H1 (cell line): Measurements from ENCODE around the gene KCNQ1.

ENCODE experiments used
- POLR2A ChIP-seq, 2 experiments: IDR thresholded peaks; 1 replicate in 1 of 2; 2 replicates in 1 of 2; pipeline ENCODE4 v1.6.1; 2011; ENCODE audit warnings: low read depth in 2 of 2, low read length in 2 of 2, mild to moderate bottlenecking in 2 of 2; ENCODE audit errors: control extremely low read depth in 1 of 2
- TF ChIP-seq, protein P1 (sequence below), 3 experiments: IDR thresholded peaks; 1 replicate in 2 of 3; 2 replicates in 1 of 3; pipeline versions ENCODE4 v1.5.1 to v1.6.1; 2011; ENCODE audit warnings: low read length in 3 of 3, mild to moderate bottlenecking in 3 of 3, inconsistent platforms in 2 of 3, low read depth in 1 of 3, moderate library complexity in 1 of 3; ENCODE audit not compliant: insufficient read depth in 1 of 3; ENCODE audit errors: control extremely low read depth in 1 of 3

DNA sequence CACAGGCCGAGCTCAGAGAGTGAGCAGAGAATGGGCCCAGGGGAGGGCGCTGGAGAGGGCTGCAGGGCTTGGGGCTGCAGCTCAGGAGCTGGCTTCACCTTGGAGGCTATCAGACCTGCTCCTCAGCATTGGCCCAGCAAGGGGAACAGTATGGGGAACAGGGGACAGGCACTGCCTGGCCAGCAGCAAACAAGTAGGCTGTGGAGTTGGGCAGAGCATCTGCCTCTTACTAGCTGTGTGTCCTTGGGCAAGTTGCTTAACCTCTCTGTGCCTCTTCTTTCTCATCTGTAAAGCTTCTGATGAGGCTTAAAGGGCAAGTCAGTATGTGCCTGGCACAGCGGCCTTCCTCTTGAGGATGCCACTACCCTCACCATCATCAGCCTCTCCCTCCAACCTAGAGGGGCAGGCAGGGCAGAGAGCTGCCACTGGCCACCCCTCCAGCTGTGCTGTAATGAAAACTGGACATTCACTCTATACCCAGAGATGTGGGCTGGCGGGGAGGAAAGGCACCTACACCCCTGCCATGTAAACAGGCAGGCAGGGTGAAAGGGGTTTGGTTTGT lies 448.2 kb downstream of the KCNQ1 start:
- TF ChIP-seq, protein P1, sequence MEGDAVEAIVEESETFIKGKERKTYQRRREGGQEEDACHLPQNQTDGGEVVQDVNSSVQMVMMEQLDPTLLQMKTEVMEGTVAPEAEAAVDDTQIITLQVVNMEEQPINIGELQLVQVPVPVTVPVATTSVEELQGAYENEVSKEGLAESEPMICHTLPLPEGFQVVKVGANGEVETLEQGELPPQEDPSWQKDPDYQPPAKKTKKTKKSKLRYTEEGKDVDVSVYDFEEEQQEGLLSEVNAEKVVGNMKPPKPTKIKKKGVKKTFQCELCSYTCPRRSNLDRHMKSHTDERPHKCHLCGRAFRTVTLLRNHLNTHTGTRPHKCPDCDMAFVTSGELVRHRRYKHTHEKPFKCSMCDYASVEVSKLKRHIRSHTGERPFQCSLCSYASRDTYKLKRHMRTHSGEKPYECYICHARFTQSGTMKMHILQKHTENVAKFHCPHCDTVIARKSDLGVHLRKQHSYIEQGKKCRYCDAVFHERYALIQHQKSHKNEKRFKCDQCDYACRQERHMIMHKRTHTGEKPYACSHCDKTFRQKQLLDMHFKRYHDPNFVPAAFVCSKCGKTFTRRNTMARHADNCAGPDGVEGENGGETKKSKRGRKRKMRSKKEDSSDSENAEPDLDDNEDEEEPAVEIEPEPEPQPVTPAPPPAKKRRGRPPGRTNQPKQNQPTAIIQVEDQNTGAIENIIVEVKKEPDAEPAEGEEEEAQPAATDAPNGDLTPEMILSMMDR (IDR thresholded peaks at IDR 0.05; ENCODE audit: control extremely low read depth in 1 of 3, insufficient read depth in 1 of 3, low read depth in 1 of 3, low read length in 3 of 3) = peak in 2 of 3 experiments; percentile 39 to 45; a peak in 3 of 4 replicates
- no peak; a peak in 1 of 3 replicates for TF ChIP-seq POLR2A (IDR thresholded peaks at IDR 0.05; ENCODE audit: control extremely low read depth in 1 of 2, low read depth in 2 of 2, low read length in 2 of 2)
